Progenitor cell of endocrine pancreas (in vitro differentiated cells): ENCODE measurements around the gene ZNF554. TPM values are rescaled to one million over a fixed set of nuclear protein-coding genes. Genes with fewer than 3 reads are reported as not detected.
A peak's percentile ranks its signal among the peaks of the same experiment; 100 is the strongest.

Source experiments
- DNase-seq: peaks from one replicate; pipeline ENCODE4 v3.0.0; 2021; ENCODE audit warnings: low spot score; ENCODE audit not compliant: unreplicated experiment
- H3K27ac Mint-ChIP-seq: 2 replicates; pipeline ENCODE4 v1.8.0; 2021; ENCODE audit warnings: mild to moderate bottlenecking, moderate library complexity, mixed read lengths
- H3K27me3 Mint-ChIP-seq: 2 replicates; pipeline ENCODE4 v1.8.0; 2021; ENCODE audit warnings: mixed read lengths
- H3K36me3 Mint-ChIP-seq: 2 replicates; pipeline ENCODE4 v1.8.0; 2022; ENCODE audit warnings: mixed read lengths; ENCODE audit not compliant: insufficient read depth
- H3K4me1 Mint-ChIP-seq: 2 replicates; pipeline ENCODE4 v1.8.0; 2021; ENCODE audit warnings: low read depth, mixed read lengths
- H3K4me3 Mint-ChIP-seq: 2 replicates; pipeline ENCODE4 v1.8.0; 2021; ENCODE audit warnings: low read depth, mild to moderate bottlenecking, moderate library complexity, mixed read lengths
- H3K9me3 Mint-ChIP-seq: 2 replicates; pipeline ENCODE4 v1.8.0; 2021; ENCODE audit warnings: low read depth, mixed read lengths
- total RNA-seq: library from RNA; stranded (reverse); gene quantifications from 2 replicates; pipeline ENCODE4 v1.2.1, GENCODE V29; 2021
- TF ChIP-seq, protein P1 (sequence below): fragments of 200-600 bp; sonication (generic); IDR thresholded peaks from one replicate; pipeline ENCODE4 v1.5.0; 2021; ENCODE audit warnings: antibody characterized with exemption, mild to moderate bottlenecking; ENCODE audit not compliant: unreplicated experiment

ZNF554 gene
- total RNA-seq, 1 donor from 2014 or later, result 14.1 TPM

DNA sequence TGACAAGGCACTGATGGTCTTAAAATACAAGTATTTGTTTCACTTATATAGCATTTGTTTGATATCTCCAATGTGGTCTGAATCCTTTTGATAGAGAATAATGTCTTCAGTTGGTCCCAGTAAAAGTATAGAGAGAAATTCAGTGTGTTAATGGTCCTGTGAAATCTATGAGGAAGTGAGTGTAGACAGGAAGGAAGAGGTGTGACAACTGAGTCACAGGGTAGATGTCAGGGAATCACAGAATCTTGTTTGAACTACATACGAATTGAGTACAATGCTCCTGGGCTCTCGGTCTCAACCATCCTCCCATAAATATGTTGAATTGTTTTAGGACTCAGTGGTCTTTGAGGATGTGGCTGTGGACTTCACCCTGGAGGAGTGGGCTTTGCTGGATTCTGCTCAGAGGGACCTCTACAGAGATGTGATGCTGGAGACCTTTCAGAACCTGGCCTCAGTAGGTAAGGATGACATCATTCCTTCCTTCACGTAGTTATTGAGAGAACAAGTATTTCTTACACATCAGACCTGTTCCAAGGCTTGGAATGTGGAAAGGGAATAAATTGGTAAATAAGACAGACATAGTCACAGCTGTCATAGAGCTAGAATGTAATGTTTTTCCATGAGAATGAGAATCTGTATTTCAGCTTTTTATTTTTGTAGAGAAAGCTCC lies 30.7 kb downstream of the ZNF554 start:
- no peaks in the 10 kb centered on the region for H3K4me1 Mint-ChIP-seq
- TF ChIP-seq, protein P1, sequence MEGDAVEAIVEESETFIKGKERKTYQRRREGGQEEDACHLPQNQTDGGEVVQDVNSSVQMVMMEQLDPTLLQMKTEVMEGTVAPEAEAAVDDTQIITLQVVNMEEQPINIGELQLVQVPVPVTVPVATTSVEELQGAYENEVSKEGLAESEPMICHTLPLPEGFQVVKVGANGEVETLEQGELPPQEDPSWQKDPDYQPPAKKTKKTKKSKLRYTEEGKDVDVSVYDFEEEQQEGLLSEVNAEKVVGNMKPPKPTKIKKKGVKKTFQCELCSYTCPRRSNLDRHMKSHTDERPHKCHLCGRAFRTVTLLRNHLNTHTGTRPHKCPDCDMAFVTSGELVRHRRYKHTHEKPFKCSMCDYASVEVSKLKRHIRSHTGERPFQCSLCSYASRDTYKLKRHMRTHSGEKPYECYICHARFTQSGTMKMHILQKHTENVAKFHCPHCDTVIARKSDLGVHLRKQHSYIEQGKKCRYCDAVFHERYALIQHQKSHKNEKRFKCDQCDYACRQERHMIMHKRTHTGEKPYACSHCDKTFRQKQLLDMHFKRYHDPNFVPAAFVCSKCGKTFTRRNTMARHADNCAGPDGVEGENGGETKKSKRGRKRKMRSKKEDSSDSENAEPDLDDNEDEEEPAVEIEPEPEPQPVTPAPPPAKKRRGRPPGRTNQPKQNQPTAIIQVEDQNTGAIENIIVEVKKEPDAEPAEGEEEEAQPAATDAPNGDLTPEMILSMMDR, result no peak
- peaks cover 59% of the 10 kb centered on the region for H3K9me3 Mint-ChIP-seq
- H3K36me3 Mint-ChIP-seq, result peaks cover 83% of the 10 kb centered on the region
- H3K27ac Mint-ChIP-seq, result peak overlapping the region; percentile 58
- DNase-seq, result no peak
- H3K4me3 Mint-ChIP-seq, result no peak overlapping the region
- H3K27me3 Mint-ChIP-seq, result no peaks in the 10 kb centered on the region

DNA sequence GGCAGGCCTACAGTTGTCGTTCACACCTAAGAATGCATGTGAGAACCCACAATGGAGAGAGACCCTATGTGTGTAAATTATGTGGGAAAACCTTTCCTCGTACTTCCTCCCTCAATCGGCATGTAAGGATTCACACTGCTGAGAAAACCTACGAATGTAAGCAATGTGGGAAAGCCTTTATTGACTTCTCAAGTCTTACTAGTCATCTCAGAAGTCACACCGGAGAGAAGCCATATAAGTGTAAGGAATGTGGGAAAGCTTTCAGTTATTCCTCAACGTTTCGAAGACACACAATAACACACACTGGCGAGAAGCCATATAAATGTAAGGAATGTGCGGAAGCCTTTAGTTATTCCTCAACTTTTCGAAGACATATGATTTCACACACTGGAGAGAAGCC lies 32.9 kb downstream of the ZNF554 start:
- TF ChIP-seq, protein P1, result no peak
- Mint-ChIP-seq H3K27me3 (no peaks in the 10 kb centered on the region), H3K9me3 (peaks cover 54% of the 10 kb centered on the region), H3K4me1 (no peaks in the 10 kb centered on the region), H3K36me3 (peaks cover 77% of the 10 kb centered on the region), H3K27ac (peak overlapping the region; percentile 73), H3K4me3 (no peak overlapping the region)
- DNase-seq, result no peak

DNA sequence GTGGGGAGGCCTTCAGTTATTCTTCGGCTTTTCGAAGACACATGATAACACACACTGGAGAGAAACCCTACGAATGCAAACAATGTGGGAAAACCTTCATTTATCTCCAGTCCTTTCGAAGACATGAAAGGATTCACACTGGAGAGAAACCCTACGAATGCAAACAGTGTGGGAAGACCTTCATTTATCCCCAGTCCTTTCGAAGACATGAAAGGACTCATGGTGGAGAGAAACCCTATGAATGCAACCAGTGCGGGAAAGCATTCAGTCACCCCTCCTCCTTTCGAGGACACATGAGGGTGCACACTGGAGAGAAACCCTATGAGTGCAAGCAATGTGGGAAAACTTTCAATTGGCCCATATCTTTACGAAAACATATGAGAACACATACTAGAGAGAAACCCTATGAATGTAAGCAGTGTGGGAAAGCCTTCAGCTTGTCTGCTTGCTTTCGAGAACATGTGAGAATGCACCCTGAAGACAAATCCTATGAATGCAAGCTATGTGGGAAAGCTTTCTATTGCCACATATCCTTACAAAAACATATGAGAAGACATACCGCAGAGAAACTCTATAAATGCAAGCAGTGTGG lies 33.4 kb downstream of the ZNF554 start:
- peaks cover 78% of the 10 kb centered on the region for H3K36me3 Mint-ChIP-seq
- no peak overlapping the region for H3K27ac Mint-ChIP-seq
- H3K4me3 Mint-ChIP-seq, result no peak overlapping the region
- no peaks in the 10 kb centered on the region for H3K4me1 Mint-ChIP-seq
- DNase-seq, result no peak
- no peaks in the 10 kb centered on the region for H3K27me3 Mint-ChIP-seq
- TF ChIP-seq, protein P1, result no peak
- H3K9me3 Mint-ChIP-seq, result peaks cover 53% of the 10 kb centered on the region

DNA sequence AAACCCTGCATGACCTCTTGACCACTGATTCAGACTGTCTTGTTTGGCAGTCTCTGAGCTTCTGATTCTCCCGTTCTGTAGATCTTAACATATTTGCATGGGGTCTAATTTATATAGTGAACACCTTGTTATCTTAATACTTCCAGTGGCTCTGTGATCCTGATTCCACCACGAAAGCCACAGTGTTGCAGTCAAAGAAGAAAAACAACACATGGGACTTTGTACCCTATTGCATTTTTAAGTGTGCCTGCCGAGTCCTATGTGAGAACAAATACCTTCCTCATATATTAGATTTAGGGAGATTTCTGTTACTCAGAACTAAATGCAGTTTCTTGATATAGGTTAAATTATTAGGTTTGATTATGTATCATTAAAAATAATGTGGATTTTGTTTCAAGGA lies 35.2 kb downstream of the ZNF554 start:
- TF ChIP-seq, protein P1, result no peak
- DNase-seq, result no peak
- Mint-ChIP-seq H3K9me3 (peaks cover 60% of the 10 kb centered on the region), H3K4me1 (no peaks in the 10 kb centered on the region), H3K36me3 (peaks cover 82% of the 10 kb centered on the region), H3K27me3 (no peaks in the 10 kb centered on the region), H3K4me3 (no peak overlapping the region), H3K27ac (no peak overlapping the region)

DNA sequence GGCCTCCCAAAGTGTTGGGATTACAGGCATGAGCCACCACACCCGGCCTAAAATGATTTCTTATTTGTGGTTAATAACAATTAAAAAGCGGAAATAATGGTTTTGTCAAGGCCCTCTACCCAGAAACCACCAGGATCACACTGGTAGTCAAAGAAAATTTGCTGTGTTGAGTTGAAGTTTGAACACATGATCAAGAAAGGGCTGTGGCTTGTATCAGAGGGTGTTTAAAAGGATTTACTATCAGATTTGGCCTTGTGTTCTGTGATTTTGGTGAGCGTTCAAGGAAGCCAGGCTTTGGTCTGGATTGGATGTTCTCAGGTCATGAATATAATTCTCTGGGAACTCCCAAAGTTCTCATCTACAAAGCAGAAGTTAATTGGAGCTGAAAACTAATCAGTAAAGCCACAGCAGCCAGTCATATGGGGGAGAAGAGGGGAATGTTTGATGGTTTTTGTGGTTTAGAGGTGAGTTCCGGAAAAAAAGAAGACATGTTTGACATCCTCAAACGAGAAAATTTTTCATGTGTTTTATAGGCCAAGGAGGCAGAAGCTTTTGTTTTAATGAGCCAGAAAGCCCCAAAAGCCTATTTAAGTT lies 36.9 kb downstream of the ZNF554 start:
- TF ChIP-seq, protein P1, result no peak
- Mint-ChIP-seq H3K4me1 (no peaks in the 10 kb centered on the region), H3K9me3 (peaks cover 49% of the 10 kb centered on the region), H3K27me3 (no peaks in the 10 kb centered on the region), H3K4me3 (no peak overlapping the region), H3K36me3 (peaks cover 68% of the 10 kb centered on the region), H3K27ac (no peak overlapping the region)
- no peak for DNase-seq
